Calu3 (cell line): Measurements from ENCODE around the gene BET1L. TPM values are rescaled to one million over a fixed set of nuclear protein-coding genes. Genes with fewer than 3 reads are reported as not detected.

Experiments
- BruUV-seq: library from RNA; stranded (reverse); fragments of 400-500 nt; replicated peaks from 2 replicates; lab custom pipeline; 2021; lab: Mats Ljungman, UMichigan
- CTCF ChIA-PET: fragments of 300-600 bp; sonication (Branson Sonifier 250); formaldehyde crosslinking; loops from one replicate; lab custom pipeline; 2022; ENCODE audit warnings: antibody characterized with exemption; lab: Charles Lee
- DNase-seq: peaks from one replicate; pipeline ENCODE4 v3.0.0; 2022
- H3K27ac Mint-ChIP-seq: one replicate; pipeline ENCODE4 v1.8.0; 2022; ENCODE audit warnings: mixed read lengths; ENCODE audit not compliant: unreplicated experiment
- H3K27me3 Mint-ChIP-seq: one replicate; pipeline ENCODE4 v1.8.0; 2022; ENCODE audit warnings: mixed read lengths; ENCODE audit not compliant: unreplicated experiment
- H3K36me3 Mint-ChIP-seq: one replicate; pipeline ENCODE4 v1.8.0; 2022; ENCODE audit warnings: mild to moderate bottlenecking, moderate library complexity, mixed read lengths; ENCODE audit not compliant: insufficient read depth, unreplicated experiment
- H3K4me1 Mint-ChIP-seq: one replicate; pipeline ENCODE4 v1.8.0; 2022; ENCODE audit warnings: mild to moderate bottlenecking, low read depth, mixed read lengths; ENCODE audit not compliant: unreplicated experiment
- H3K4me3 Mint-ChIP-seq: one replicate; pipeline ENCODE4 v1.8.0; 2022; ENCODE audit warnings: mild to moderate bottlenecking, low read depth, moderate library complexity, mixed read lengths; ENCODE audit not compliant: unreplicated experiment
- H3K9me3 Mint-ChIP-seq: one replicate; pipeline ENCODE4 v1.8.0; 2022; ENCODE audit warnings: low read depth, mixed read lengths; ENCODE audit not compliant: unreplicated experiment
- intact Hi-C: fragments of 100-400 bp; cut with micrococcal nuclease; formaldehyde crosslinking; loops from one replicate; pipeline ENCODE4 v1.10.0; 2022; ENCODE audit not compliant: unreplicated experiment
- total RNA-seq: library from RNA; stranded (reverse); gene quantifications from 2 replicates; pipeline ENCODE4 v1.2.3, GENCODE V29; 2022
- TF ChIP-seq, protein P1 (sequence below): fragments of 200-600 bp; IDR thresholded peaks from one replicate; pipeline ENCODE4 v1.8.0; 2022; ENCODE audit warnings: antibody characterized with exemption; ENCODE audit not compliant: unreplicated experiment

The BET1L gene
- total RNA-seq, 1 experiment from 2014 or later: 47.8 TPM

DNA sequence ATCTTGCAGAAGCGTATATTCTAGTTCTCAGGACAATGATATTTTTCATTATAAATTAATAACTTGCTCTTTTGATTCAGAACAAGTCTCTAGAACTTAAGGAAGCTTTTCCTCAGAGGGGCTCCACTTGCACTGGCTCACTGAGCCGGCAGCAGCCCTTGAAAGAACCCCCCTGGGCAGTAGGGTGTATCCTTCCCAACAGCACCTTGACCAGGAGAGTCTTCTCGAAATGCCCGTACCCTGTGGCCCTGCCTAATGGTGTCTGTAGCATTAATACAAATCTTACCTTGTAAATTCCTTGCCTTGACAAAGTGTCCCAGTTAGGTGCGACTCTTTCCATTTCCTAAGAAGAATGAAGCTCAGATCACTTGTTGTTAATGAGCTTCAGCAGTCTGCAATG lies 43.1 kb upstream of the BET1L start:
- Mint-ChIP-seq H3K36me3 (peaks cover 58% of the 10 kb centered on the region), H3K27ac (no peak overlapping the region)
- BruUV-seq: no TSS peak

DNA sequence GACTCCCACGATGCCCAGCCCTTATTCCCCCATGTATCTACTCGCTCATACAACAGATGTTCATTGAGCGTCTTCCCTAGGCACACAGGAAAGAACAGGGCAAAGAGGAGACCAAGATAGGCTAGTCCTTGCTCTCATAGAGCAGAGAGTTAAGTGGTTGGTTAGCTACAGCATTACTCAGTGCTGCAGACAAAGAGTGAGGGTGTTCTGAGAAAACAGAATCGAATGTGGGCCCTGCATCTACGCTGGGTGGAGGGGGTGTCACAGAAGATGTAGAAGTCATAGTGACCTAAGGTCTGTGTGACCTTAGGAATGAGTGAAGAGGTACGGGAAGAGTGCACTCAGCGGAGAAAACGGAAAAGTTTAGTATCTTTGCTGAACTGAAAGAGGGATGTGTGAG lies 41.9 kb upstream of the BET1L start:
- H3K36me3 Mint-ChIP-seq: peaks cover 60% of the 10 kb centered on the region
- intact Hi-C loops: no loop called here
- no peaks in the 10 kb centered on the region for H3K9me3 Mint-ChIP-seq
- no peaks in the 10 kb centered on the region for H3K27me3 Mint-ChIP-seq
- peak overlapping the region; percentile 7 for H3K27ac Mint-ChIP-seq
- no peak for DNase-seq
- CTCF ChIA-PET: no interaction called here
- no TSS peak for BruUV-seq
- no peak overlapping the region for H3K4me3 Mint-ChIP-seq
- no peaks in the 10 kb centered on the region for H3K4me1 Mint-ChIP-seq
- TF ChIP-seq, protein P1, sequence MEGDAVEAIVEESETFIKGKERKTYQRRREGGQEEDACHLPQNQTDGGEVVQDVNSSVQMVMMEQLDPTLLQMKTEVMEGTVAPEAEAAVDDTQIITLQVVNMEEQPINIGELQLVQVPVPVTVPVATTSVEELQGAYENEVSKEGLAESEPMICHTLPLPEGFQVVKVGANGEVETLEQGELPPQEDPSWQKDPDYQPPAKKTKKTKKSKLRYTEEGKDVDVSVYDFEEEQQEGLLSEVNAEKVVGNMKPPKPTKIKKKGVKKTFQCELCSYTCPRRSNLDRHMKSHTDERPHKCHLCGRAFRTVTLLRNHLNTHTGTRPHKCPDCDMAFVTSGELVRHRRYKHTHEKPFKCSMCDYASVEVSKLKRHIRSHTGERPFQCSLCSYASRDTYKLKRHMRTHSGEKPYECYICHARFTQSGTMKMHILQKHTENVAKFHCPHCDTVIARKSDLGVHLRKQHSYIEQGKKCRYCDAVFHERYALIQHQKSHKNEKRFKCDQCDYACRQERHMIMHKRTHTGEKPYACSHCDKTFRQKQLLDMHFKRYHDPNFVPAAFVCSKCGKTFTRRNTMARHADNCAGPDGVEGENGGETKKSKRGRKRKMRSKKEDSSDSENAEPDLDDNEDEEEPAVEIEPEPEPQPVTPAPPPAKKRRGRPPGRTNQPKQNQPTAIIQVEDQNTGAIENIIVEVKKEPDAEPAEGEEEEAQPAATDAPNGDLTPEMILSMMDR: no peak

More for the DNA sequence above, 43.1 kb upstream of the BET1L start:
- peaks cover 2% of the 10 kb centered on the region for H3K27me3 Mint-ChIP-seq
- H3K4me1 Mint-ChIP-seq: no peaks in the 10 kb centered on the region
- intact Hi-C loops: no loop called here
- CTCF ChIA-PET: interaction anchor here (1.0 to 1.5 kb wide), 3 partner anchors 11 to 25 kb away, joined by 3 to 5 read pairs (median 3); no protein-coding TSS in a partner anchor
- H3K9me3 Mint-ChIP-seq: no peaks in the 10 kb centered on the region
- DNase-seq: no peak
- no peak overlapping the region for H3K4me3 Mint-ChIP-seq
- TF ChIP-seq, protein P1: no peak

DNA sequence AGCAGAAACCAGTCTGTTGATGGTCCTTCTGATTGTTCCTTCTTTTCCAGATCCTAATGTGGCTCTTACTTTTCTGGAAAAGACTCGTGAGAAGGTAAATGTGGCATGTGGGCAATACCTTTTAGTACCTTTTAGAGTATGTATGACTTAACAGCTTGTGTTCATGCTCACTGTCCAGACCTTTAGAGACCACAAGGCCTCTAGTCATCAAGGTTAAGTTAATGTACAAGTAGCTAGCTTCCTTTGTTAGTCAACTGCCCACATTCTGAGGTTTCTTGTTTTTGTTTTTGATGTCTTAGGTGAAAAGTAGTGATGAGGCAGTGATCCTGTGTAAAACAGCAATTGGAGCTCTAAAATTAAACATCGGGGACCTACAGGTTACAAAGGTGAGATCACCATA lies 37.2 kb upstream of the BET1L start:
- TF ChIP-seq, protein P1: no peak
- Mint-ChIP-seq H3K27me3 (no peaks in the 10 kb centered on the region), H3K4me3 (no peak overlapping the region), H3K4me1 (peaks cover 17% of the 10 kb centered on the region), H3K9me3 (no peaks in the 10 kb centered on the region), H3K27ac (no peak overlapping the region), H3K36me3 (peaks cover 69% of the 10 kb centered on the region)
- BruUV-seq: no TSS peak
- intact Hi-C loops: no loop called here
- CTCF ChIA-PET: interaction anchor here (0.7 kb wide), 1 partner anchor 9 kb away, joined by 3 read pairs; no protein-coding TSS in a partner anchor
- no peak for DNase-seq

DNA sequence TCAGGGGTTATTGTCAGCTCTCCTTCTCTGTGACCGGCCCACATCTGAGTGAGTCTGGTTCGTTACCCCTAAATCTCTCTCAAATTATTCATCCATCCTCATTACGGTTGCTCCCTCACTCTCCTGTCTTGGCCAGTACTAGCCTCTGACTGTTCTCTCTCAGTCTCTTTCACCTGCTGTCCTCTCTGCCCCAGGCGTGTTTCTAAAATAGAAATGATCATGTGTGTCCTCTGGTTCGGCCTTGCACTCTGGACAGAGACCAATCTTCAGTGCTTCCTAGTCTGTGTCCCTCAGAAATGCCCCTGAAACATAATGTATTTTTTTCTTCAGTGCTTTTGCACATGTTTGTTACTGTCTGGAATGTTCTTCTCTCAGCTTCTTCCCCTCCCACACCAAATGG lies 34.4 kb upstream of the BET1L start:
- intact Hi-C loops: no loop called here
- H3K9me3 Mint-ChIP-seq: no peaks in the 10 kb centered on the region
- peaks cover 68% of the 10 kb centered on the region for H3K36me3 Mint-ChIP-seq
- peaks cover 27% of the 10 kb centered on the region for H3K4me1 Mint-ChIP-seq
- H3K4me3 Mint-ChIP-seq: no peak overlapping the region
- TF ChIP-seq, protein P1: no peak
- CTCF ChIA-PET: no interaction called here
- H3K27ac Mint-ChIP-seq: no peak overlapping the region
- no peaks in the 10 kb centered on the region for H3K27me3 Mint-ChIP-seq
- no peak for DNase-seq
- BruUV-seq: no TSS peak
